Smooth muscle cell of the brain vasculature (primary cell): ENCODE data around the gene DCAF5.

Experiments used
- DNase-seq: peaks from one replicate; pipeline ENCODE4 v3.0.0-alpha.2; 2012; ENCODE audit warnings: low read depth, low spot score

Gene DCAF5

DNA sequence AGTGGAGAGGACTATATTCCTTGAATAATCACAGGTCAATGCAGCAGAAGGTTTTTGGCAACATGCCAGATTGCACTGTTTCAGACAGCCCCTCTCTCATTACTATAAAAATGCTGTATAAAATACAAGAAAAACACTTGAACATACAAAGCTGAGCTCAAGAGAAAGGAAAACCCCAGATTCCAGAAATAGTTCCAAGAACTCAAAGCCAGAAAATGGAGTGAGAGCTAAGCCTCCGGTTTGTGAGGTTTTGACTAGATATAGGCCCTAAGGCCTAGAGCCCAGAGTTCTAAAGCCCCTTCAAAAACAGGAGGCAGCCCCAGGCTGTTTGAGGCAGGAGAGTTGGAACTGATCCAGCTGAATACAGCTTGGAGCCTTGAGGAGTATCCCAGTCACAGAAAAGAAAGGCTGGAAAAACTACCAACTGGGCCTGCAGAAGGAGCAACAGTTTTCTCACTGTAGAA, 144.5 kb downstream of the DCAF5 start:
- DNase-seq = peak; percentile 39

- no peak for DNase-seq
Observed at GRCh38 chr14:69006346-69006745, 146.6 kb downstream of the DCAF5 start.

DNA sequence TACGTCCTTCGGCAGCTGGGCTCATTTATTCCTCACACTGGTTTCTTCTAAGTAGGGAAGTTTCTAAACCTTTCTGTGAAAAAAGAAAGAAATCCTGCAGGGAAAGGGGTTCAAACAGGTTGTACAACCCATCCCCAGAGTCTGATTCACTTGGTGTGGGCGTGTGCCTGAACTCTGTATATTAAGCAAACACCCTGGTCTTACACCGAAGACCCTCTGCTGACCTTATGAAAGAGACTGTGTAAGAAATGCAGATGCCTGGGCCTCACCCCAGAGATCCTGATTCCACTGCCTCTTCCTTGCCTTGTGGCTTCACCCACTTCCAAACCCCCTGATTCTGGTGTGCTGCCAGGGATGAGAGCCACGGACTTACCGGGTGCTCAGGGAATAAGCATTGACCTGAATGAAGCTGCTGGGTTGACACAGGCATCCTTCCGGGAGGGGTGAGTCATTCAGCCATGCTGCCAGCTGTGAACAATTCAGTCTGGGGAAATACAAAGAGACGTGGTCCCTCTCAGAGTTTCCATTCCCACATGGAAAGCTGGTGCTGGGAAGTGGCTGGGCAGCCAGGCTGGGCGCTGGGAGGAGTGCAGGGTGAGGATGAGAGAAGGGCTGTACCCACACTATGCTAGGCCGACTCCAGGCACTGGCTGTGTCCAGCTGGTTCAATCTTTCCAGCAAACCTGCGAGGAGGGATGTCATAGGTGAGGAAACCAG, 147.3 kb downstream of the DCAF5 start:
- DNase-seq = peak; percentile 55

DNA sequence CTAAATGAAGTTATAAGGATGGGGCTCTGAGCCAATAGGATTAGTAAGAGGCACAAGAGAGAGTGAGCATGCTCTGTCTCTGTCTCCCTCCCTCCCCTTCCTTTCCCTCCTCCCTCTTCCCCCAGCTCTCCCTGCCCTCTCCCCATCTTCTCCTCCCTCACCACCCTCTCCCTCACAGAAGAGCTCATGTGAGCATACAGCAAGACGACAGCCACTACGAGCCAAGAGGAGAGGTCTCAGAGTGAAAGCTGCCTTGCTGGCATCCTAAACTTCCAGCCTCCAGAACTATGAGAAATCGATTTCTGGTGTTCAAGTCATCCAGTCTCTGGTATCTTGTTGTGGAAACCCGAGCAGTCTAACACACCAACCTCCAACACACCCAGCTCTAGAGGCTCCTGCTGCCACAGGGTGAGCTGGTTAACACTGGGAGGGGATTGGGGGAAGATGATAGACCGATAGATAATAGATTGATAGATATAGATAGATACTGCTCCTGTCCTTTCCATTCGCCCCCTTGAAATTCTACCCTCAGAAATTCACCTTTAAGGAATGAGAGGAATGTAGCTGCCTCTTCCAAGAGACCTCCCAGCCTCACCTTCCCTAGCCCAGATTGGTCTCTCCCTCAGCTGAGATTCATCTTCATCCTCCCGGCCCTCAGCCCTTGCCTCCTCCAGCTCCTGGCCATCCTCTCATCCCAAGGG, 148.0 kb downstream of the DCAF5 start:
- DNase-seq = no peak

- DNase-seq = no peak
Observed at GRCh38 chr14:69003626-69004025, 149.3 kb downstream of the DCAF5 start.

DNA sequence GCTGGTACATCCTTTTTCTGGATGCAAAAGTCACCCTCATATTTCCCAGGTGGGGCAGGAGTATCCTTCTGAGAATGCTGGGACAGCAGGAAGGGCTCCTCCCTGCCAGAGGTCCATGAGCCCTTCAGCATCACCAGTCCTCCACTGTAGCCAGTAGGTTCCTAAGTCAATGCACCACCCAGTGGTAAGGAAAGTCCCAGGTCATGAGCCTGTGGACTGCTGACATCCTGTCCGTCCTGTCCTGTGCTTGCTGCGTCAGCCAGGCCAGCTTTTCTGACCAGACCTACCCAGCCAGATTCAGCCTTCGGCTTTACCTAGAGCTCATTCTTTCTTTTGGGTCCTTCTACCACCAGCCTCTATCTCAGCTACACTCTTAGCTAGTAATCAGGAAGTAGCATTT, 150.8 kb downstream of the DCAF5 start:
- DNase-seq = no peak

DNA sequence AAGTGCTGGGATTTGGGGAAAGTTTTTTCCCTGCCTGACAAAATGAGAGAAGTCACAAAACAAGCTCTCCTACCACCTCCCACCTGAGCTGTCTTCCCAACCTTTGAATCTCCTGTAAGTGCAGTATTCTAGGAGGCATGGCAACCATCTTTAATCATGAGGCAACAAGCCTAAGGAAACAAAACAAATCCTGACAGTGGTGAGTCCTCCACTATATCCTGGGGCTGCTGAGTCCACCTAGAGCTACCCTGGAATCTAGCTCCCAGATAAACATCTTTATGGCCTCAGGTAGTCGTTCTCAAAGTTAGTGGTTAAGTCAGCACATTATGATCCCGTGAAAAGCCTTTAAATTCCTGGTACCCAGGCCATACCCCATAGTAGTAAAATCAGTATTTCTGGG, 151.5 kb downstream of the DCAF5 start:
- no peak for DNase-seq
